Activated CD4-positive, alpha-beta memory T cell treated with anti-CD3 and anti-CD28 coated beads for 36 hours (primary cell): ENCODE data around the gene RPL31. TPM values are rescaled to one million over a fixed set of nuclear protein-coding genes. Genes with fewer than 3 reads are reported as not detected.

Experiments used
- CTCF ChIA-PET: fragments of 350-600 bp; sonication (Branson Sonifier 250); formaldehyde crosslinking; loops from one replicate; lab custom pipeline; 2021; ENCODE audit warnings: antibody characterized with exemption, inconsistent platforms; lab: Charles Lee
- POLR2A ChIA-PET: fragments of 350-600 bp; sonication (Branson Sonifier 250); formaldehyde crosslinking; loops from one replicate; lab custom pipeline; 2021; ENCODE audit warnings: antibody characterized with exemption; lab: Charles Lee
- DNase-seq: peaks from one replicate; pipeline ENCODE4 v3.0.0-alpha.2; 2020
- H3K27ac Mint-ChIP-seq: one replicate; pipeline ENCODE4 v1.8.0; 2021; ENCODE audit warnings: mixed read lengths
- H3K27me3 Mint-ChIP-seq: one replicate; pipeline ENCODE4 v1.8.0; 2021; ENCODE audit warnings: mixed read lengths
- H3K36me3 Mint-ChIP-seq: one replicate; pipeline ENCODE4 v1.8.0; 2021; ENCODE audit warnings: mixed read lengths
- H3K4me1 Mint-ChIP-seq: one replicate; pipeline ENCODE4 v1.8.0; 2021; ENCODE audit warnings: low read depth, mixed read lengths
- H3K4me3 Mint-ChIP-seq: one replicate; pipeline ENCODE4 v1.8.0; 2021; ENCODE audit warnings: mild to moderate bottlenecking, mixed read lengths
- H3K9me3 Mint-ChIP-seq: one replicate; pipeline ENCODE4 v1.8.0; 2021; ENCODE audit warnings: mixed read lengths
- intact Hi-C: fragments of 100-400 bp; cut with micrococcal nuclease; formaldehyde crosslinking; loops from one replicate; pipeline ENCODE4 v1.15.1; 2023
- total RNA-seq, 2 experiments: library from RNA; stranded (reverse); gene quantifications; one replicate each; pipeline ENCODE4 v1.2.3, GENCODE V29; 2021

Gene RPL31
- total RNA-seq, 2 experiments from 2014 or later: 1,809 to 1,825 TPM

- no peak for DNase-seq
- Mint-ChIP-seq H3K4me1 (peaks cover 5% of the 10 kb centered on the region), H3K36me3 (no peaks in the 10 kb centered on the region), H3K9me3 (no peaks in the 10 kb centered on the region), H3K27ac (no peak overlapping the region), H3K27me3 (peaks cover 2% of the 10 kb centered on the region), H3K4me3 (no peak overlapping the region)
- intact Hi-C loops: loop anchor here (5.0 to 10.0 kb wide), 2 partner anchors 174 to 562 kb away; no protein-coding TSS in a partner anchor
- POLR2A ChIA-PET: interaction anchor here (0.7 to 1.4 kb wide), 3 partner anchors 13 to 368 kb away, joined by 3 read pairs; partner anchors contain the start of gene RPL31
- CTCF ChIA-PET: interaction anchor here (0.9 to 3.5 kb wide), 5 partner anchors 24 to 395 kb away, joined by 3 to 25 read pairs (median 5); no protein-coding TSS in a partner anchor
These were observed 13.3 kb upstream of the RPL31 start for GRCh38 chr2:100988630-100989417.

- POLR2A ChIA-PET: interaction anchor here (0.8 kb wide), 1 partner anchor 12 kb away, joined by 3 read pairs; the partner anchor contains the start of gene RPL31
- Mint-ChIP-seq H3K27me3 (peaks cover 2% of the 10 kb centered on the region), H3K4me1 (peaks cover 5% of the 10 kb centered on the region), H3K9me3 (no peaks in the 10 kb centered on the region), H3K4me3 (no peak overlapping the region), H3K36me3 (no peaks in the 10 kb centered on the region), H3K27ac (no peak overlapping the region)
- no peak for DNase-seq
- intact Hi-C loops: loop anchor here (5.0 to 10.0 kb wide), 2 partner anchors 175 to 562 kb away; no protein-coding TSS in a partner anchor
- CTCF ChIA-PET: interaction anchor here (1.2 to 1.6 kb wide), 2 partner anchors 380 to 396 kb away, joined by 4 to 5 read pairs; no protein-coding TSS in a partner anchor
These were observed 12.4 kb upstream of the RPL31 start for GRCh38 chr2:100989666-100990065.

- intact Hi-C loops: no loop called here
- Mint-ChIP-seq H3K4me3 (no peak overlapping the region), H3K4me1 (peaks cover 3% of the 10 kb centered on the region), H3K36me3 (no peaks in the 10 kb centered on the region), H3K9me3 (no peaks in the 10 kb centered on the region), H3K27me3 (no peaks in the 10 kb centered on the region), H3K27ac (no peak overlapping the region)
- ChIA-PET POLR2A (no interaction called here), CTCF (interaction anchor here (1.1 to 1.6 kb wide), 2 partner anchors 383 to 396 kb away, joined by 3 to 5 read pairs; no protein-coding TSS in a partner anchor)
- DNase-seq: no peak
These were observed 11.9 kb upstream of the RPL31 start for GRCh38 chr2:100990166-100990565.

- peaks cover 3% of the 10 kb centered on the region for H3K4me1 Mint-ChIP-seq
These were observed 11.3 kb upstream of the RPL31 start for GRCh38 chr2:100990650-100991403.

GRCh38 chr2:100991404-100991773, 10.7 kb upstream of the RPL31 start:
- Mint-ChIP-seq H3K27me3 (no peaks in the 10 kb centered on the region), H3K36me3 (no peaks in the 10 kb centered on the region), H3K27ac (no peak overlapping the region), H3K4me3 (no peak overlapping the region), H3K9me3 (no peaks in the 10 kb centered on the region), H3K4me1 (peaks cover 3% of the 10 kb centered on the region)
- ChIA-PET POLR2A (no interaction called here), CTCF (interaction anchor here (0.5 to 1.1 kb wide), 2 partner anchors 242 to 384 kb away, joined by 3 read pairs; no protein-coding TSS in a partner anchor)
- no peak for DNase-seq
- intact Hi-C loops: no loop called here

More at GRCh38 chr2:100990650-100991403, 11.3 kb upstream of the RPL31 start:
- ChIA-PET POLR2A (no interaction called here), CTCF (interaction anchor here (0.5 to 1.1 kb wide), 2 partner anchors 241 to 384 kb away, joined by 3 read pairs; no protein-coding TSS in a partner anchor)
- no peak for DNase-seq
- Mint-ChIP-seq H3K9me3 (no peaks in the 10 kb centered on the region), H3K27me3 (no peaks in the 10 kb centered on the region), H3K27ac (no peak overlapping the region), H3K36me3 (no peaks in the 10 kb centered on the region), H3K4me3 (no peak overlapping the region)
- intact Hi-C loops: no loop called here

GRCh38 chr2:100992262-100992661, 9.8 kb upstream of the RPL31 start:
- Mint-ChIP-seq H3K4me1 (peaks cover 3% of the 10 kb centered on the region), H3K4me3 (no peak overlapping the region), H3K9me3 (no peaks in the 10 kb centered on the region), H3K27ac (no peak overlapping the region), H3K27me3 (no peaks in the 10 kb centered on the region), H3K36me3 (no peaks in the 10 kb centered on the region)
- ChIA-PET POLR2A (no interaction called here), CTCF (no interaction called here)
- DNase-seq: peak; percentile 17
- intact Hi-C loops: no loop called here

GRCh38 chr2:100993294-100993693, 8.8 kb upstream of the RPL31 start:
- intact Hi-C loops: no loop called here
- DNase-seq: no peak
- CTCF ChIA-PET: no interaction called here
- H3K9me3 Mint-ChIP-seq: no peaks in the 10 kb centered on the region
- H3K36me3 Mint-ChIP-seq: no peaks in the 10 kb centered on the region
- no peak overlapping the region for H3K27ac Mint-ChIP-seq
- no peak overlapping the region for H3K4me3 Mint-ChIP-seq
- POLR2A ChIA-PET: no interaction called here
- H3K4me1 Mint-ChIP-seq: peaks cover 3% of the 10 kb centered on the region
- H3K27me3 Mint-ChIP-seq: no peaks in the 10 kb centered on the region

GRCh38 chr2:100995309-100996075, 6.6 kb upstream of the RPL31 start:
- CTCF ChIA-PET: no interaction called here
- H3K36me3 Mint-ChIP-seq: no peaks in the 10 kb centered on the region
- POLR2A ChIA-PET: no interaction called here

GRCh38 chr2:100997509-100998234, 4.4 kb upstream of the RPL31 start:
- Mint-ChIP-seq H3K4me1 (peaks cover 11% of the 10 kb centered on the region), H3K4me3 (no peak overlapping the region), H3K27ac (no peak overlapping the region), H3K9me3 (no peaks in the 10 kb centered on the region), H3K36me3 (peaks cover 10% of the 10 kb centered on the region), H3K27me3 (no peaks in the 10 kb centered on the region)
- intact Hi-C loops: no loop called here
- ChIA-PET CTCF (no interaction called here), POLR2A (no interaction called here)
- no peak for DNase-seq

More at GRCh38 chr2:100995309-100996075, 6.6 kb upstream of the RPL31 start:
- no peaks in the 10 kb centered on the region for H3K27me3 Mint-ChIP-seq
- H3K4me3 Mint-ChIP-seq: no peak overlapping the region
- no peaks in the 10 kb centered on the region for H3K9me3 Mint-ChIP-seq
- H3K4me1 Mint-ChIP-seq: peaks cover 3% of the 10 kb centered on the region
- H3K27ac Mint-ChIP-seq: no peak overlapping the region
- intact Hi-C loops: no loop called here
- no peak for DNase-seq

- Mint-ChIP-seq H3K27ac (no peak overlapping the region), H3K9me3 (no peaks in the 10 kb centered on the region), H3K27me3 (no peaks in the 10 kb centered on the region), H3K4me1 (peaks cover 10% of the 10 kb centered on the region), H3K4me3 (no peak overlapping the region), H3K36me3 (peaks cover 16% of the 10 kb centered on the region)
- ChIA-PET POLR2A (no interaction called here), CTCF (no interaction called here)
- DNase-seq: no peak
- intact Hi-C loops: no loop called here
These were observed 3.9 kb upstream of the RPL31 start for GRCh38 chr2:100998235-100998573.

GRCh38 chr2:100999995-101000394, 2.1 kb upstream of the RPL31 start:
- intact Hi-C loops: loop anchor here (5.0 kb wide), 1 partner anchor 307 kb away; the partner anchor contains the start of gene RNF149
- no peaks in the 10 kb centered on the region for H3K27me3 Mint-ChIP-seq
- no peak for DNase-seq
- no peak overlapping the region for H3K27ac Mint-ChIP-seq
- ChIA-PET POLR2A (no interaction called here), CTCF (interaction anchor here (1.3 kb wide), 1 partner anchor 14 kb away, joined by 4 read pairs; no protein-coding TSS in a partner anchor)
- H3K36me3 Mint-ChIP-seq: peaks cover 33% of the 10 kb centered on the region
- H3K4me1 Mint-ChIP-seq: peaks cover 26% of the 10 kb centered on the region
- H3K9me3 Mint-ChIP-seq: no peaks in the 10 kb centered on the region
- peak overlapping the region; percentile 14 for H3K4me3 Mint-ChIP-seq
